NCI-H2107 treated with DMSO at 0.1 percent for 48 hours (cell line): ENCODE measurements around the gene GALNS.
"Not testable (repeated sequence)": the region's sequence is repeated elsewhere in the genome, so short reads cannot be mapped to it uniquely, and the experiment has no call there.

Experiments
- DNase-seq: peaks from one replicate; lab custom pipeline; 2025; ENCODE audit not compliant: unreplicated experiment; lab: John Stamatoyannopoulos, UW

The GALNS gene

GRCh38 chr16:88772871-88773811 lies 83.6 kb downstream of the GALNS start:
- DNase-seq, result no peak

- DNase-seq, result not testable (repeated sequence)
These were observed 85.0 kb downstream of the GALNS start for GRCh38 chr16:88771781-88772180.

DNA sequence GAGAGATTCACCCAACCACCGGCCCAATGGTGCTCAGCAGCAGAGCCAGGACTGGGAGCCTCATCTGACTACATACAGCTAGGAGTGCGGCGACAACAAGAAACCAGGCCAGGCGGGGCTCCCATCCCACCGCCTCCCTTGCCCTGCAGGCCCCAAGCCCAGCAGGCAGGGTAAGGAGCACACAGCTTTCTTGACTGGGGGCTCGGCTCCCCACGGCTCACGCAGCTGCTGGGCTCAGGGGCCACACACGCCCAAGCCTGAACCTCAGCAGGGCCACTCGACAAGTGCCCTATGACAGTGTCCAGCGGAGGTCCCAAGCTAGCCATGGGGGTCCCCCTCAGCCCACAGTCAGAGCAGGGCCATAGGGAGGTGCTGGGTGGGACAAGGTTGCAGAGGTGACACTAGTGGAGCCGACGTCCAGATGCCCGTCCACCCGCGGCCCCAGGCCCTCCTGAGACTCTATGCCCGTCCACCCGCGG lies 85.4 kb downstream of the GALNS start:
- no peak for DNase-seq

- DNase-seq, result peak; percentile 9
These were observed 86.1 kb downstream of the GALNS start for GRCh38 chr16:88770461-88771293.

DNA sequence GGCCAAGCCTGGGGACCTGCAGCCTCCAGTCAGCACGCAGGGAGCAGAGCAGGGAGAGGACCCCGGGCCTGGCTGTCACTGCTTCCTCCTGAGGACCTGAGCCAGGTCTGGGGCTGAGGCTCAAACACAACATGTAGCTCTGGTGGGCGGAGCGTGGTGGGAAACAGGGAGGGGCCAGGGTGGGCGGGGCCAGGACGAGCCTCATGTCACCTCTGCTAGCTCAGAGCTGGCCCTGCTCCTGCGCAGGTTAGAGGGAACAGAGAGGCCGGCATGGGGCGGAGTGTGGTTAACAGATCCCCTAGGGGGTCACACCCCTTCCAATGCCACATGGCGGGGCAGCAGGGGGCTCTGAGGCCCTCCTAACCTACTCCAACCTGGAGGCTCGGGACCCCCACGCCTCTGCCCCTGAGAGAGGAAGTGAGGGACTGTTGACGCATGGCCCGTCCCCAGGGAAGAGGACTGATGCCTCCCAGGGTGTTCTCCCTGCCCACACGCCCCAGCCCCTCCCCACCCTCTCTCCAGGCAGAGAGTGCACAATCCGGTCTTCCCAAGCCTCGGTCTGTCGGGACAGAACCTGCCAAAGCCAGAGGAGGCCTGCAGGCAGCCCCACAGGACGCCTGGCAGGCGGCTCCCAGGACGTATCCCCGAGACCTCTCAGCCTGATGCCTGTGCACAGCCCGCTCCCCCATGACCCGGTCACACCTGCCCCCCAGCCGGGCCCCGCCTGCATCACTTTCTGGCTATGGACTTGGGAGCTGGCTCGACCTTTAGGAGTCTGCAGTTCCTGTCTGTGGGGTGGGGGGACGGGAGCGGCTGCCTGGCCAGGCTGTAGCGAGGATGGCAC lies 86.9 kb downstream of the GALNS start:
- peak; percentile 28 for DNase-seq

- no peak for DNase-seq
These were observed 88.5 kb downstream of the GALNS start for GRCh38 chr16:88768071-88768783.

DNA sequence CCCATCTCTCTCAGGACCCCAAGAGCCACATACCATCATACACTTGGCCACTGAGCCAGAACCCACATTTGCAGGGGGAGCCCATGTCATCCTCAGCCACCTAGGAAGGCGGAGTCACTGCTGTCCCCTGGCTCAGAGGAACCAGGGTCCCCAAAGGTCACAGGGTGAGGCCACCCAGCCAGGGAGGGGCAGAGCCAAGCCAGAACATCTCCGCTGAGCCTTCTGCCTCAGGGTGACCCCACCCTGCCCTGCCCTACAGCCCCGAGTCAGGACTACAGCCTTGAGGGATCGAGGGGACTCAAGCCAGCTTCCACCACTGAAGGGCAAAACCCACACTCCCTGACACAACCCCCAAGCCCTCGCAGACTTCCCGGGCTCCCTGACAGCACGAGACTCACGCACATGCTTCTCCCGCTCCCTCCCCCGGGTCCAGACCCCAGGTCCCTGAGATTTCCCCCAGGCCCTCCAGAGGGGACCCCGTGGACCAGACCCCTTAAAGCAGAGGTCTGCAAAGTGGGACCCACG lies 89.1 kb downstream of the GALNS start:
- no peak for DNase-seq

- DNase-seq, result no peak
These were observed 89.8 kb downstream of the GALNS start for GRCh38 chr16:88766975-88767374.

GRCh38 chr16:88764913-88765349 lies 91.8 kb downstream of the GALNS start:
- no peak for DNase-seq

- no peak for DNase-seq
These were observed 92.7 kb downstream of the GALNS start for GRCh38 chr16:88764080-88764479.
